ENCODE results near the gene RPS6KA6. TPM values are rescaled to one million over a fixed set of nuclear protein-coding genes. Genes with fewer than 3 reads are reported as not detected.
"Not testable (repeated sequence)": the region's sequence is repeated elsewhere in the genome, so short reads cannot be mapped to it uniquely, and the experiment has no call there.

The RPS6KA6 gene
- total RNA-seq, 1 experiment from 2014 or later, result 5.9 TPM

GRCh38 chrX:84144991-84145390, 43.0 kb downstream of the RPS6KA6 start:
- Histone ChIP-seq H3K27ac (no peak overlapping the region), H3K4me3 (no peak overlapping the region), H3K27me3 (replicated peaks) (no peaks in the 10 kb centered on the region), H3K36me3 (no peaks in the 10 kb centered on the region), H3K9me3 (replicated peaks) (no peaks in the 10 kb centered on the region), H3K4me1 (replicated peaks) (no peaks in the 10 kb centered on the region)
- DNase-seq (ENCODE audit: low read depth in 1 of 2, low spot score in 2 of 2), result no peak

GRCh38 chrX:84144281-84144680, 43.7 kb downstream of the RPS6KA6 start:
- Histone ChIP-seq H3K27ac (no peak overlapping the region), H3K4me3 (no peak overlapping the region), H3K27me3 (replicated peaks) (no peaks in the 10 kb centered on the region), H3K36me3 (no peaks in the 10 kb centered on the region), H3K4me1 (replicated peaks) (no peaks in the 10 kb centered on the region), H3K9me3 (replicated peaks) (no peaks in the 10 kb centered on the region)
- no peak for DNase-seq (ENCODE audit: low read depth in 1 of 2, low spot score in 2 of 2)

GRCh38 chrX:84133023-84133422, 55.0 kb downstream of the RPS6KA6 start:
- DNase-seq (ENCODE audit: low read depth in 1 of 2, low spot score in 2 of 2), result no peak
- no peaks in the 10 kb centered on the region for H3K36me3 ChIP-seq
- no peak overlapping the region for H3K4me3 ChIP-seq
- H3K9me3 ChIP-seq (replicated peaks), result no peaks in the 10 kb centered on the region
- no peak overlapping the region for H3K27ac ChIP-seq
- no peaks in the 10 kb centered on the region for H3K27me3 ChIP-seq (replicated peaks)
- peaks cover 18% of the 10 kb centered on the region for H3K4me1 ChIP-seq (replicated peaks)

GRCh38 chrX:84123585-84123984, 64.4 kb downstream of the RPS6KA6 start:
- no peak for DNase-seq (ENCODE audit: low read depth in 1 of 2, low spot score in 2 of 2)
- Histone ChIP-seq H3K9me3 (replicated peaks) (no peaks in the 10 kb centered on the region), H3K4me1 (replicated peaks) (no peaks in the 10 kb centered on the region), H3K36me3 (no peaks in the 10 kb centered on the region), H3K4me3 (no peak overlapping the region), H3K27ac (no peak overlapping the region), H3K27me3 (replicated peaks) (no peaks in the 10 kb centered on the region)

GRCh38 chrX:84118769-84119168, 69.2 kb downstream of the RPS6KA6 start:
- Histone ChIP-seq H3K4me1 (replicated peaks) (no peaks in the 10 kb centered on the region), H3K36me3 (no peaks in the 10 kb centered on the region), H3K27me3 (replicated peaks) (no peaks in the 10 kb centered on the region), H3K4me3 (no peak overlapping the region), H3K9me3 (replicated peaks) (no peaks in the 10 kb centered on the region), H3K27ac (no peak overlapping the region)
- no peak for DNase-seq (ENCODE audit: low read depth in 1 of 2, low spot score in 2 of 2)

GRCh38 chrX:84118315-84118714, 69.7 kb downstream of the RPS6KA6 start:
- Histone ChIP-seq H3K4me1 (replicated peaks) (no peaks in the 10 kb centered on the region), H3K36me3 (no peaks in the 10 kb centered on the region), H3K27ac (no peak overlapping the region), H3K4me3 (no peak overlapping the region), H3K9me3 (replicated peaks) (no peaks in the 10 kb centered on the region), H3K27me3 (replicated peaks) (no peaks in the 10 kb centered on the region)
- no peak for DNase-seq (ENCODE audit: low read depth in 1 of 2, low spot score in 2 of 2)

GRCh38 chrX:84108584-84108983, 79.4 kb downstream of the RPS6KA6 start:
- Histone ChIP-seq H3K4me3 (no peak overlapping the region), H3K27ac (no peak overlapping the region), H3K4me1 (replicated peaks) (no peaks in the 10 kb centered on the region), H3K27me3 (replicated peaks) (no peaks in the 10 kb centered on the region), H3K36me3 (no peaks in the 10 kb centered on the region), H3K9me3 (replicated peaks) (no peaks in the 10 kb centered on the region)
- no peak for DNase-seq (ENCODE audit: low read depth in 1 of 2, low spot score in 2 of 2)

GRCh38 chrX:84099120-84099519, 88.9 kb downstream of the RPS6KA6 start:
- Histone ChIP-seq H3K36me3 (no peaks in the 10 kb centered on the region), H3K4me3 (no peak overlapping the region), H3K9me3 (replicated peaks) (no peaks in the 10 kb centered on the region), H3K4me1 (replicated peaks) (no peaks in the 10 kb centered on the region), H3K27ac (no peak overlapping the region), H3K27me3 (replicated peaks) (no peaks in the 10 kb centered on the region)
- DNase-seq (ENCODE audit: low read depth in 1 of 2, low spot score in 2 of 2), result no peak

- H3K36me3 ChIP-seq; H3K27ac ChIP-seq; H3K27me3 ChIP-seq (replicated peaks); H3K9me3 ChIP-seq (replicated peaks); H3K4me1 ChIP-seq (replicated peaks): not testable (repeated sequence)
- peak overlapping the region; percentile 10; the same call in 1 of the 2 replicates for H3K4me3 ChIP-seq
- DNase-seq (ENCODE audit: low read depth in 1 of 2, low spot score in 2 of 2), result peak; percentile 12 to 43
Measured at GRCh38 chrX:84079479-84080197, 108.4 kb downstream of the RPS6KA6 start.

GRCh38 chrX:84078991-84079390, 109.0 kb downstream of the RPS6KA6 start:
- no peaks in the 10 kb centered on the region for H3K27me3 ChIP-seq (replicated peaks)
- no peaks in the 10 kb centered on the region for H3K36me3 ChIP-seq
- no peaks in the 10 kb centered on the region for H3K9me3 ChIP-seq (replicated peaks)
- no peaks in the 10 kb centered on the region for H3K4me1 ChIP-seq (replicated peaks)
- H3K4me3 ChIP-seq, result no peak overlapping the region; the same call in 1 of the 2 replicates
- no peak overlapping the region for H3K27ac ChIP-seq
- DNase-seq (ENCODE audit: low read depth in 1 of 2, low spot score in 2 of 2), result no peak

GRCh38 chrX:84064814-84065213, 123.2 kb downstream of the RPS6KA6 start:
- no peaks in the 10 kb centered on the region for H3K36me3 ChIP-seq
- H3K9me3 ChIP-seq (replicated peaks), result no peaks in the 10 kb centered on the region
- H3K4me1 ChIP-seq (replicated peaks), result no peaks in the 10 kb centered on the region
- no peak overlapping the region for H3K4me3 ChIP-seq
- DNase-seq (ENCODE audit: low read depth in 1 of 2, low spot score in 2 of 2), result no peak
- H3K27ac ChIP-seq, result no peak overlapping the region
- H3K27me3 ChIP-seq (replicated peaks), result no peaks in the 10 kb centered on the region

- Histone ChIP-seq H3K9me3 (replicated peaks) (no peaks in the 10 kb centered on the region), H3K27me3 (replicated peaks) (no peaks in the 10 kb centered on the region), H3K4me3 (no peak overlapping the region), H3K27ac (no peak overlapping the region), H3K4me1 (replicated peaks) (no peaks in the 10 kb centered on the region), H3K36me3 (no peaks in the 10 kb centered on the region)
- no peak for DNase-seq (ENCODE audit: low read depth in 1 of 2, low spot score in 2 of 2)
Measured at GRCh38 chrX:84064164-84064563, 123.8 kb downstream of the RPS6KA6 start.

GRCh38 chrX:84047339-84047738, 140.7 kb downstream of the RPS6KA6 start:
- no peaks in the 10 kb centered on the region for H3K4me1 ChIP-seq (replicated peaks)
- H3K27ac ChIP-seq, result no peak overlapping the region
- DNase-seq (ENCODE audit: low read depth in 1 of 2, low spot score in 2 of 2), result no peak
- no peaks in the 10 kb centered on the region for H3K27me3 ChIP-seq (replicated peaks)
- H3K36me3 ChIP-seq, result no peaks in the 10 kb centered on the region
- H3K9me3 ChIP-seq (replicated peaks), result no peaks in the 10 kb centered on the region
- no peak overlapping the region for H3K4me3 ChIP-seq

- no peaks in the 10 kb centered on the region for H3K4me1 ChIP-seq (replicated peaks)
- H3K4me3 ChIP-seq, result no peak overlapping the region
- H3K27me3 ChIP-seq (replicated peaks), result no peaks in the 10 kb centered on the region
- DNase-seq (ENCODE audit: low read depth in 1 of 2, low spot score in 2 of 2), result peak in 1 of 2 experiments; percentile 13
- H3K36me3 ChIP-seq, result no peaks in the 10 kb centered on the region
- H3K27ac ChIP-seq, result no peak overlapping the region
- H3K9me3 ChIP-seq (replicated peaks), result no peaks in the 10 kb centered on the region
Measured at GRCh38 chrX:84046403-84046984, 141.5 kb downstream of the RPS6KA6 start.

GRCh38 chrX:84044051-84044450, 143.9 kb downstream of the RPS6KA6 start:
- H3K27ac ChIP-seq, result no peak overlapping the region
- H3K9me3 ChIP-seq (replicated peaks), result no peaks in the 10 kb centered on the region
- no peaks in the 10 kb centered on the region for H3K4me1 ChIP-seq (replicated peaks)
- no peaks in the 10 kb centered on the region for H3K36me3 ChIP-seq
- no peaks in the 10 kb centered on the region for H3K27me3 ChIP-seq (replicated peaks)
- no peak for DNase-seq (ENCODE audit: low read depth in 1 of 2, low spot score in 2 of 2)
- no peak overlapping the region for H3K4me3 ChIP-seq
